Fibroblast of skin of back (primary cell): Measurements from ENCODE around the gene SIK3.

ENCODE experiments used
- DNase-seq: peaks from one replicate; pipeline ENCODE4 v3.0.0-alpha.2; 2013

SIK3 gene

GRCh38 chr11:116890607-116891006 is 207.6 kb downstream of the SIK3 start:
- DNase-seq = no peak

GRCh38 chr11:116890193-116890592 is 208.0 kb downstream of the SIK3 start:
- DNase-seq = no peak

- DNase-seq = no peak
Measured at GRCh38 chr11:116888884-116889549, 209.2 kb downstream of the SIK3 start.

GRCh38 chr11:116888024-116888423 is 210.2 kb downstream of the SIK3 start:
- peak; percentile 78 for DNase-seq

GRCh38 chr11:116885951-116886655 is 212.1 kb downstream of the SIK3 start:
- DNase-seq = no peak

GRCh38 chr11:116882386-116882785 is 215.8 kb downstream of the SIK3 start:
- peak; percentile 78 for DNase-seq

GRCh38 chr11:116881143-116881542 is 217.1 kb downstream of the SIK3 start:
- DNase-seq = no peak

GRCh38 chr11:116879800-116880625 is 218.2 kb downstream of the SIK3 start:
- peak; percentile 76 for DNase-seq

- DNase-seq = no peak
Measured at GRCh38 chr11:116876656-116877055, 221.6 kb downstream of the SIK3 start.

GRCh38 chr11:116875194-116875593 is 223.0 kb downstream of the SIK3 start:
- no peak for DNase-seq

GRCh38 chr11:116874251-116874650 is 224.0 kb downstream of the SIK3 start:
- DNase-seq = peak; percentile 47

- no peak for DNase-seq
Measured at GRCh38 chr11:116873381-116873780, 224.8 kb downstream of the SIK3 start.

- peak; percentile 95 for DNase-seq
Measured at GRCh38 chr11:116871248-116871647, 227.0 kb downstream of the SIK3 start.

GRCh38 chr11:116870054-116870453 is 228.2 kb downstream of the SIK3 start:
- DNase-seq = no peak

- DNase-seq = no peak
Measured at GRCh38 chr11:116869610-116870009, 228.6 kb downstream of the SIK3 start.

- DNase-seq = no peak
Measured at GRCh38 chr11:116868066-116868465, 230.2 kb downstream of the SIK3 start.

- DNase-seq = no peak
Measured at GRCh38 chr11:116867619-116868018, 230.6 kb downstream of the SIK3 start.

GRCh38 chr11:116866804-116867455 is 231.3 kb downstream of the SIK3 start:
- no peak for DNase-seq

GRCh38 chr11:116865696-116866095 is 232.5 kb downstream of the SIK3 start:
- peak; percentile 76 for DNase-seq

GRCh38 chr11:116864531-116864930 is 233.7 kb downstream of the SIK3 start:
- no peak for DNase-seq

- DNase-seq = peak; percentile 67
Measured at GRCh38 chr11:116862951-116863350, 235.3 kb downstream of the SIK3 start.

GRCh38 chr11:116862185-116862584 is 236.0 kb downstream of the SIK3 start:
- no peak for DNase-seq

- peak; percentile 88 for DNase-seq
Measured at GRCh38 chr11:116861539-116861938, 236.7 kb downstream of the SIK3 start.
